GM10847 (cell line): ENCODE data around the gene SH3YL1.

Experiments used
- POLR2A ChIP-seq: IDR thresholded peaks from 2 replicates; pipeline ENCODE4 v1.6.1; 2011; ENCODE audit not compliant: insufficient read length; ENCODE audit errors: extremely low read depth

The SH3YL1 gene, protein sequence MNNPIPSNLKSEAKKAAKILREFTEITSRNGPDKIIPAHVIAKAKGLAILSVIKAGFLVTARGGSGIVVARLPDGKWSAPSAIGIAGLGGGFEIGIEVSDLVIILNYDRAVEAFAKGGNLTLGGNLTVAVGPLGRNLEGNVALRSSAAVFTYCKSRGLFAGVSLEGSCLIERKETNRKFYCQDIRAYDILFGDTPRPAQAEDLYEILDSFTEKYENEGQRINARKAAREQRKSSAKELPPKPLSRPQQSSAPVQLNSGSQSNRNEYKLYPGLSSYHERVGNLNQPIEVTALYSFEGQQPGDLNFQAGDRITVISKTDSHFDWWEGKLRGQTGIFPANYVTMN

DNA sequence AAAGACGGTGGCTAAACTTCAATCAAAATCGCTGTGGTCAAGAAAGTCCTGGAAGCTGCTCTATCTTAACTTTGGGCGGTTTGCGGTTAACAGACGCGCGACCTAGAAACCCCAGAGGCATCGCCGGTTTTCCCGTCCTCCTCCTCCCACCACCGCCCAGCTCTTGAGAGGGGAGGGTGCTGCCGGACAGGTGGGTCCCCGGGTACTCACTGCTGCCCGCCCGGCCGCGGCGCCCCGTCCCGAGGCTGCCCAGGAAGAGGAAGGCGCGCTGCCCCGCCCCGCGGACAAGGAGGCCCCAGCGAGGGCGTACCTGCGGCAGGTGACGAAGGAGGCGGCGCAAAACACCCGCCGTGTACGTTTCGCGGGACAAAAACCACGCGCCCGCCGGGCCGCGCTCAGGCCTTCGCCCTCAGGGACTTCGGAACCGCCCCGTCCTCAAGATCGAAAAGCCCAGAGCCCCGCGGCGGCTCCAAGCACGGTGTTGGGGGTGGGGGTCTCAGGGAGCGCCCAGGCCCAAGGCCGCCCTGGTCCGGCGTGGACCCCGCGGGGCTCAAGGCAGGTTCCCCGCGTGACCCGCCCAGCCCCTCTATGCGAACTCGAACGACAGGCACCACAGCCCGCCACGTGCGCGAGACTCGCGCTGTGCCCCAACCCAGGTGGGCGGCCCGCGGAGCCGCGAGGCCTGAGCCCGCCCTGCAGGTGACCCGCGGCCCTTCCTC is at the start of gene SH3YL1:
TSS of gene SH3YL1 (minus strand) at position 259 of the 719 bp plus-strand sequence. CDS start at position 211, 48 bp downstream.
- no peak for TF ChIP-seq POLR2A

DNA sequence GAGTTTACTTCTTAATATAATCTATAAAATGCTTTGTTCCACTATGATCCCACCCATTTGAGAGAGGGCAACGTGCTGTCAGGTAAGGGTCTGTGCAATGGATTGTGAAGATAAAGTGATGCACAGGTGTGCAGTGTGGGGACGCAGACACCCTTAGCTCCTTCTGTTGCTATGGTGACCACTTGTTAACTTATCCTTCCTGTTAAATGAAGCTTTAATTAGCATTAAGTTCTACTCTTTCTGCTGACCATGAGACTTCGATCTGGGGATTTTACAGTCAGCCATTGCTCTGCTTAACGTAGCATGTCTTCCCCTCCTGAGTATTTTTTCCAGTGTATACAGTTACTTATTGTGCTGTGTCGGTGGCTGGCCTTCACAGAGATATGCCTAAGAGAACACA is 47.2 kb upstream of the SH3YL1 start:
- TF ChIP-seq POLR2A = no peak

DNA sequence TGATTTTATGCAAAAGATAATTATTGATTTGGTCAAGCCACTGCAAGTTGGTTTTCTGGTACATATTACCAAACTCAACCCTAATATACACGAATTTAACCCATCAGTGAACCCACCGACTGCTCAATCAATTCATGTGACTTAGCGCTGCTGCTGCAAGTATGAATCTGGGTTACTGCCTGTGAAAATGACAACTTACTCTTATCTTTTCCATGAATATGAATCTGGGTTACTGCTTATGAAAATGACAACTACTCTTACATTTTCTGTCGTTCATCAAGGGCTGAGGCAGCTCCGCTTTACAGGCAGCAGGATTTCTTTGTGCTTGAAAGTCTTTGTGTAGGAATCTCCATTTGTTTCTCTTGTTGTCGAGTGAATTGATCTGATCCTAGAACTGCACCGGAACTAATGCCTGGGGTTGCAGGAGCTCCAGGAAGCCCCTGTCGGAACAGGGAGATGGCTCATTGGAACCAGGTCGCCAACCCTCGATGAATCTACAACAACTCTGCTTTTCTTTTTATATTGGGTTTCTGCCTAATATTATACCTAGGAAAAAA is 46.2 kb upstream of the SH3YL1 start:
- no peak for TF ChIP-seq POLR2A

DNA sequence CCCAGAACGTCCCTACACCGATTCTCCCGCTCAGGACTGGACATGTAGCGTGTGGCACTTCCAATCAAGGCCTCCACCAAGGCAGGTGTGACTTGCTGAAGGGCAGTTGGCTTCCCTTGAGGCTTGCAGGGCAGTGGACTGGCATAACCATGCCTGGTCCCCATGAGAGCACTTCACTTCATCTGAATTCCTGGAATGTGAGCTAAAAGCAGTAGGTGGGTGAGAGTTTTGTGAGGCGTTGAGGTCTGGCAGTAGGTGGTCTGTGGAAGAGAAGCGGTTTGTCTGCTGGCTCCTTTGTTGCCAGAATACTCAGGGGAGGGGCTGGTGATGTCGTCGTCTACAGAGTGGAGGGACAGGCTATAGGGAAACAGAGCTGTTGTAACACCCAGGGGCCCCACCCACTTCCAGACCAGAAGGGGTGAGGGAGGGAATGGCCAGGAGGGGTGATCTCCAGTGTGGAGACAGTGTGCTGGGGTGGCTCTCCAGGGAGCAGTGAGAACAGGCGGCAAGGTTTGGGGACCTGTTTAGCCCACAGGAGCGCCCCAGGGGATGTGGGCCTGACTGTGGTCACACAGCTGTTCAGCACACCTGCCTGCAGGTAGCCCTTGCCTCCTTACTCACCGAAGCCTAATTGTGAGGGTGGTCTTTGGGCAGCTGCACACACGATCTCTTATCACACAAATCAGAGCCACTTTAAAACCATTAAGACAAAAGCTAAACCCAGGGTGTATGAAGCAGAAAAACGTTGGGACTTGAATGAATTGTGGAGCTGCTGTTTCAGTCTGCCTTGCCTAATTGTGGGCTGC is 45.5 kb upstream of the SH3YL1 start:
- no peak for TF ChIP-seq POLR2A

DNA sequence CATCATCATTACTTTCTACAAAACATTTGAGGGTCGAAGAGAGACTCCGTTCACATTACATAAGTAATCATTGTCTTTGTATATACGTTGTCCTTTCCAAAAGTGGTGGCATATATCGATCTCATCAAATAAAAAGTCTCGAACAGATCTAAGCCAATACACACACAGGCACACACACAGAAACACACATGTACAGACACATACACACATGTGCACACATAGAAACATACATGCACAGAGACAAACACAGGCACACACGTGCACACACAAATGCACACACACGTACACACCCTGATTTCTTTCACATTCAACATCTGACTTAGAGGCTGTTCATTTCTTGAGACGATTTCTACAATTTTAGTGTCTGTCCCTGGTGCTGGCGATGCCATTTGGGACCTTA is 41.5 kb upstream of the SH3YL1 start:
- no peak for TF ChIP-seq POLR2A

DNA sequence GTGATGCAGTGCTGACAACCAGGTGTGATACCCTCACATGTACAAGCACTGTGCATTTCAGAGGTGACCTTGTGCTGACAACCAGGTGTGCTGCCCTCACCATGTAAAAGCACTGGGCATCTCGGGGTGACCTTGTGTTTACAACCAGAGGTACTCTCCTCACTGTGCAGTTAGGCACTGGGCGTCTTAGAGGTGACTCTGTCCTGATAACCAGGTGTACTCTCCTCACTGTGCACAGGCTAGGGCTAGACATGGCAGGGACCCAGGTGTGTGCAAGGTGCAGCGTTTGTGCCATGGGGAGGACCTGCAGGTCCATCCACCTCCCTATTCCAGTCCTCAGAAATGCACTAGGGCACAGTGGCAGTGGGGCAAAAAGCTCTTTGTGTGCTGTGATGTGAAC is 32.5 kb upstream of the SH3YL1 start:
- no peak for TF ChIP-seq POLR2A

DNA sequence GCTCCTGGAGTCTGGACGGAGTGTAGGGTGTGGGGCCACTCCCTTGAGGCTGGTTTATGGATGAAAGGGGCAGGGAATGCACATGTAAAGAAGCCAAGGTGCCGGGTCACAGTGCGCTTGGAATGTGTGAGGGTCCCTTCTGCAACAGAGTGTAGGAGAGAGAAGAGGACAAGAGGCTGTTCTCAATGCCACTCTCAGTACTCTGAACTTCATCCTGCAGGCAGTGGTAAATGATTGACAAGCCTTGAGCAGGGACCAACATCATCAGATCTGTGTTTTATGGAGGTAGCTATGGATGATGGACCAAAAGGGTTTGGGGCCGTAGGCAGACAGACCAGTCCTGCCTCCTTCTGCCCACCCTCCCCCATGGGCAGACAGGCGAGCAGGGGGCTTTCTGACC is 31.3 kb upstream of the SH3YL1 start:
- no peak for TF ChIP-seq POLR2A

DNA sequence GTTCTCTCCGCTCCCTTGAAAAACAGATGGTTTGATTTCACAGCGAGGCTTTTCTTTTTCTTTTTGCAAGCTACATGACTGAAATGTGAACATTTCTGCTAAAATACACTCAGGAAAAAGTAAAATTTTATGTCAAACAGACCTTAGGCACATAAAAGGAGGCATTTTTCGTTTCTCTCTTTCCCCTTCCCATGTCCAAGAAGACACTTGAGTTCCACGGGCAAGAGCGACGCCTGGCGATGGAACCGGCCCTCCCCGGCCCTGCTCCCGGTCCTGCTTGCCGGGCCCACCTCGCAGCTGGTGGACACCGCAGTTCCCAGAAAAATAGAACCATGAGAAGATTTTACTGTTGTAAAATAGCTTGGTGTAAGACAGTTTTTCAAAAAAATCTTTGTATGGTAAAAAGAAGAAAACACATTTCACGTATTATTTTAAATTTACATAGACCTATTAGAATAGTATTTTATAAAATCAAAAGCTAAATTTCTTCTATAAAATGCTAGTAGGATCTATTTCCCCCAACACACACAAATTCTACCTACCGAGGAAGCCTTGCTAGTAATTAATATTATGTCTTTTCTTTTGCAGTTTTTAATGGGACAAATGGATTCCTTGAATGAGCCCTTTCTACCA is 26.4 kb upstream of the SH3YL1 start:
- TF ChIP-seq POLR2A = no peak

DNA sequence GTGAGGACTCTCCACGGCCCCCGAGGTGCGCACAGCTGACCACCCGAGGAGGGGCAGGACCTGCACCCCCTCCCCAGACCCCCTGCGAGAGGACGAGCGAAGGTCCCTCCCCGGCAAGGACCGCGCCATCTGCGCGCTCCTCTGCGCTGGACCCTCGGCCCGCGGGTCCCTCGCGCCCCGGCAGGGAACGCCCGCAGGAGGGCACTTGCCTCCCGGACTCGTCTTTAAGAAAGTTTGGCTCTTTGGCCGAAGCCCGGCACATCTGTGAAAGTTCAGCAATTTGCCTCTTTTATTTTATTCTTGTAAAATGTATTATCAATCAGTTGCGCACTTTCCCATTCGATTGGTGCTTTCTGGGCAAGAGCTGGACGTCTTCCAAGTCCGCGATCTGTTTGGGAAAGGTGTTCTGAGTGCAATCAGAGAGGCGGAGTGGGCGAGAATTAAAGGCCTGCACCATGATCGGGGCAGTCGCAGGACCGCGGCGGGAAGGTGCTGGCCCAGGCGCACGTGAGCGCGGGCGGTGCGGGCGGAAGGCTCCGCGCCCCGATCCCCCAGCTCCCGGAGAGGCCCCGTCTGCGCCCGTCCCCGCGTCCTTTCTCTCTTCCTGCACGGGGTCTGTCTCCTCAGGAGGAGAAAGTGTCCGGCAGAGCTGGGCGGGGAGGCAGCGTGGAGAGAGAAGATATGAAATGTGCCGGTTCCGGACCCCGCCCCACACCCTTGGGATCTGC is 25.7 kb upstream of the SH3YL1 start:
- TF ChIP-seq POLR2A = no peak

DNA sequence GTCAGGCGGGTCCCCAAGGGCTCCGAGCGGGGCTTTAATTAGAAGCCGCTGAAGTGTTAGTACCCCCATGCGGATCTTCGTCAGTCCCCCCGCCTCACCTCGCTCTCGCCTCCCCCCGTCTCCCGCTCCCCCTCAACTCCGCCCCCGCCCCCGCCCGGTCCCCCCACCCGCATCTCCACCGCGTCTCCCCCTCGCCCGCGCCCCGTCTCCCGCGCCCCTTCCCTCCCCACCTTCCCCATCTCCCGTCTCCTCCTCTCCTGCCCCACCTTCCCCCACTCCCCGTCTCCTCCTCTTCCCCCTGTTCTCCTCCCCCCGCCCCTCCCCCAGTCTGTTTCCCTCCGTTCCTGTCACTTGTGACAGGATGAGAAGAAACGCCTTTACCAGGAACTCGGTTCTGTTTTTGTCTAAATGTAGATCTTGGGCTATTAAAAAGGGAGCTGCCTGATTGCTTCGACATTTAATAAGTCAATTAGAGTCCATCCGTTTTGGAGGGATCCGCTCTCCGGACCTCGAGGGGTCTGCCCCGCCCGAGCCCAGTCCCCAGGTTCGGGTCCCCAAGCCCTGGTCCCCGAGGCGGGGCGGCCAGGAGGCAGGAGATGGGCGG is 25.0 kb upstream of the SH3YL1 start:
- TF ChIP-seq POLR2A = no peak

DNA sequence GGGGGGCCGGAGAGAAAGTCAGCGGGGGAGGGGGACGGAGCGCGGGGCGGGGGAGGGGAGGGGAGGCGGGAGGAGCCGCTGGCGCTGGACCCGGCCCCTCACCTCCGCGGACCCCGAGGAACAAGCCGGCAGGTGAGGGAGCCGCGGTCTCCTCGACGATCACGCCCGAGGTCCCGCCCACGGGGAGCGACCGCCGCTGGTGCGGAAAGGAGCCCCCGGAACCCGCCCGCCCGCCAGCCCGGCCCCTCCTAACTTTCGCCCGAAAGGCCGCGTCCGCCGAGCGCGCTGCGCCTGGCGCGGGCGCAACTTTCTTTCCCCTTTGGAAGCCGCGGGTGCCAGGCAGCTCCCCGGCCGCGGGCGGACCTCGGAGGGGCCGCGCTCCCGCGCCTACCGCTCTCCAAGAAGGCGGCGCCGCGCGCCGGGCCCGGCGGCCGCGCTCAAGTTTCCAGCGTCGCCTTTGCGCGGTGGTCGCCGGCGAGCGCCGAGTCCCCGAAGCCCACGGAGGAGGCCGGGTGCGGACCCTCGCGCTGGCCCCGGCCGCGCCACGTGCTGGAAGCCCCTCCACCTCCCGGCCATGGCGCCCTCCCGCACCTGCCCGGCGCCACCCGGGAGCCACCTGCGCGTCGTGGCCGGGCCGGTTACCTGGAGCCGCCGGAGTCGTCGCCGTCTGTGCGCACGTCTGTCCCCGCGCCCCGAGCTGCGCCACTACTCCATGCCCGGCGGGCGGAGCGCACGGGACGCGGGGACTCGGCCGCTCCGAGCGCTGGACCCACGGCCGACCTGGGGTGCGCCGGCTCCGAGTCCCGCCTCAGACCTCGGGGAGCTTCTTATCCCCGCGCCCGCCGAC is 24.3 kb upstream of the SH3YL1 start, which contains the start of gene ALKAL2:
TSS of gene ALKAL2 (minus strand) at position 181 of the 847 bp plus-strand sequence. CDS start 256 bp downstream, outside the sequence.
- TF ChIP-seq POLR2A = no peak

DNA sequence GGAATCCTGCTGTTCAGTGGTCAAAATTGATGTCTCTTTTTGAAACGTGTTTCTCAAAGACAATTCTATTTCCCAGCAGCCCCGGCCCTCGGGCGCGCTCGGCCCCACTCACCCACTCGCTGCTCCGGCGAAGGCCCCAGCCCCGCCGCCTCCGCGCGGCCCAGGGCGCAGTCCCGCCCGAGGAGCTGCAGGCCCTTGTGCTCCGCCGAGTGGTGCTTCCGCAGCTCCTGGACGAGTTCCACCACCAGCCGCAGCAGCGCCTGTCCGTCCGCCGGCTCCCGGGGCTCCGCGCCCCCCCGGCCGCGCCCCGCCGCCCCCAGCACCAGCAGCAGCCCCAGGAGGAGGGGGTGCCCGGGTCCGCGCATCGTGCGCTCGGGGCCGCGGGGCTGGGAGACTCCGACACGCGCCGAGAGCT is 23.6 kb upstream of the SH3YL1 start:
- TF ChIP-seq POLR2A = no peak
